GM23248 (cell line): Measurements from ENCODE around the gene CD6.

ENCODE experiments used
- EZH2 ChIP-seq: fragments of 200-600 bp; sonication (generic); IDR thresholded peaks from 2 replicates; pipeline ENCODE4 v1.6.1; 2018; ENCODE audit warnings: antibody characterized with exemption, mild to moderate bottlenecking; ENCODE audit not compliant: insufficient read depth, poor library complexity, severe bottlenecking
- EZH2phosphoT487 ChIP-seq: fragments of 200-600 bp; sonication (generic); IDR thresholded peaks from 2 replicates; pipeline ENCODE4 v1.6.1; 2018; ENCODE audit warnings: antibody characterized with exemption, moderate library complexity, mild to moderate bottlenecking, low read depth; ENCODE audit not compliant: insufficient read depth

DNA sequence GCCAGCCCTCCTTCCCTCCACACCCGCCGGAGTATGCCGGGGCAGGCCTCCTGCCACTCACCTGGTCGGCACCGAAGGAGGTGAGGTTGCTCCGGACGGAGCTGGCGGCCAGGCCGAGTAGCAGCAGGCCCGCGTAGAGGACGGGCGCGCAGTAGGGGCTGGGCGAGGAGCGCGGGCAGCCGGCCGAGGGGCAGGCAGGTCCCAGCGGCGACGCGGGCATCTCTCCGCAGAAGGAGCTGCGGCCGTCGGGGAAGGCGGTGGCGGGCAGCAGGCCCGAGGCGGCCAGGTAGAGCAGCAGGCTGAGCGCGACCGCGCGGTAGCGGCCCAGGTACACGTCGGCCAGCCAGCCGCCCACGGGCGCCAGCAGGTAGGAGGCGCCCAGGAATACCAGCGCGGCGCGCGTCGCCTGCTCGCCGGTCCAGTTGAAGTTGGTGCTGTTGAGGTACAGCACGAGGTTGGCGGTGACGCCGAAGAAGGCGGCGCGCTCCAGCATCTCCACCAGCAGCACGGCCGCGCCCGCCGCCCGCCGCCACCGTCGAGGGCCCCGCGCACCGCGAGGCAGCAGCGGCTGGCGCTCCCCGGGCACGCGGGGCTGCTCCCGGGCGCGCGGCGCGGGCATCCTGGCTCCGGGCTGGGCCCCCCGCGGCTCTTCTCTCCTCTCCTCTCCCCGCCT, 20.4 kb upstream of the CD6 start:
- TF ChIP-seq EZH2phosphoT487 (no peak), EZH2 (no peak)
